PC-3 (cell line): ENCODE measurements around the gene WSCD2. TPM values are rescaled to one million over a fixed set of nuclear protein-coding genes. Genes with fewer than 3 reads are reported as not detected.

ENCODE experiments used
- ATAC-seq: fragments of 200-7000 bp; cut with Tn5 transposase; 2 replicates; pipeline ENCODE4 v1.9.1; 2020; ENCODE audit warnings: mild to moderate bottlenecking, moderate library complexity
- BruUV-seq: library from RNA; stranded (reverse); fragments of 400-500 nt; replicated peaks from 2 replicates; lab custom pipeline; 2021; lab: Mats Ljungman, UMichigan
- CTCF ChIA-PET: fragments of 300-600 bp; sonication (Branson Sonifier 250); formaldehyde crosslinking; loops from one replicate; lab custom pipeline; 2022; ENCODE audit warnings: antibody characterized with exemption; lab: Charles Lee
- POLR2A ChIA-PET: fragments of 300-600 bp; sonication (Branson Sonifier 250); formaldehyde crosslinking; loops from one replicate; lab custom pipeline; 2022; ENCODE audit warnings: antibody characterized with exemption; ENCODE audit not compliant: unreplicated experiment; lab: Charles Lee
- DNase-seq: peaks from one replicate; pipeline ENCODE4 v3.0.0-alpha.2; 2015
- H2AFZ ChIP-seq: fragments of 300-600 bp; sonication (generic); 2 replicates; pipeline ENCODE4 v1.6.0; 2016; ENCODE audit warnings: antibody characterized with exemption, low read length
- H3F3A ChIP-seq: fragments of 300-600 bp; sonication (generic); one replicate; pipeline ENCODE4 v1.6.0; 2017; ENCODE audit warnings: antibody characterized with exemption, low read length, control low read depth, mild to moderate bottlenecking; ENCODE audit not compliant: unreplicated experiment
- H3K27ac ChIP-seq: fragments of 300-600 bp; sonication (generic); 2 replicates; pipeline ENCODE4 v1.5.1; 2016; ENCODE audit warnings: mild to moderate bottlenecking, low read length
- H3K27me3 ChIP-seq: fragments of 300-600 bp; sonication (generic); 2 replicates; pipeline ENCODE4 v1.6.1; 2016; ENCODE audit warnings: low read length, mixed read lengths
- H3K36me3 ChIP-seq: fragments of 300-600 bp; sonication (generic); 2 replicates; pipeline ENCODE4 v1.6.1; 2016; ENCODE audit warnings: low read depth, mixed run types, low read length, mixed read lengths
- H3K4me1 ChIP-seq: fragments of 300-600 bp; sonication (generic); 2 replicates; pipeline ENCODE4 v1.5.1; 2016; ENCODE audit warnings: low read length; ENCODE audit not compliant: insufficient read depth
- H3K4me2 ChIP-seq: fragments of 300-600 bp; sonication (generic); 2 replicates; pipeline ENCODE4 v1.6.0; 2016; ENCODE audit warnings: low read length
- H3K4me3 ChIP-seq: fragments of 300-600 bp; sonication (generic); 2 replicates; pipeline ENCODE4 v1.5.1; 2016; ENCODE audit warnings: mild to moderate bottlenecking, low read length, mixed read lengths
- H3K79me2 ChIP-seq: fragments of 300-600 bp; sonication (generic); 2 replicates; pipeline ENCODE4 v1.6.1; 2017; ENCODE audit warnings: low read length, mixed read lengths
- H3K9ac ChIP-seq: fragments of 300-600 bp; sonication (generic); 2 replicates; pipeline ENCODE4 v1.6.0; 2016; ENCODE audit warnings: mild to moderate bottlenecking, low read length
- H3K9me2 ChIP-seq: fragments of 300-600 bp; sonication (generic); replicated peaks from 2 replicates; pipeline ENCODE4 v1.6.1; 2016; ENCODE audit warnings: mixed run types, low read length, mixed read lengths
- H3K9me3 ChIP-seq: fragments of 300-600 bp; sonication (generic); 2 replicates; pipeline ENCODE4 v1.6.1; 2016; ENCODE audit warnings: low read length, mixed read lengths
- H4K20me1 ChIP-seq: fragments of 300-600 bp; sonication (generic); 2 replicates; pipeline ENCODE4 v1.6.1; 2016; ENCODE audit warnings: low read length, mixed read lengths
- EZH2 ChIP-seq: fragments of 300-600 bp; sonication (generic); IDR thresholded peaks from one replicate; pipeline ENCODE4 v1.6.1; 2017; ENCODE audit warnings: antibody characterized with exemption, mild to moderate bottlenecking, low read length; ENCODE audit not compliant: unreplicated experiment
- EZH2phosphoT487 ChIP-seq: fragments of 300-600 bp; sonication (generic); IDR thresholded peaks from 2 replicates; pipeline ENCODE4 v1.6.1; 2018; ENCODE audit warnings: mild to moderate bottlenecking, antibody characterized with exemption, low read length, borderline replicate concordance
- intact Hi-C: fragments of 100-400 bp; cut with micrococcal nuclease; formaldehyde crosslinking; loops from 2 replicates; pipeline ENCODE4 v1.9.0; 2023
- total RNA-seq: library from RNA; depleted of rRNA; stranded (reverse); fragments of >200 nt; gene quantifications from 2 replicates; pipeline ENCODE4 v1.2.3, GENCODE V29; 2014
- TF ChIP-seq, protein P1 (sequence below): fragments of 300-600 bp; sonication (generic); conservative IDR thresholded peaks from 2 replicates; pipeline ENCODE4 v1.5.1; 2017; ENCODE audit warnings: antibody characterized with exemption, low read depth, mild to moderate bottlenecking, low read length

The WSCD2 gene
- total RNA-seq, 1 experiment from 2014 or later, result not detected

DNA sequence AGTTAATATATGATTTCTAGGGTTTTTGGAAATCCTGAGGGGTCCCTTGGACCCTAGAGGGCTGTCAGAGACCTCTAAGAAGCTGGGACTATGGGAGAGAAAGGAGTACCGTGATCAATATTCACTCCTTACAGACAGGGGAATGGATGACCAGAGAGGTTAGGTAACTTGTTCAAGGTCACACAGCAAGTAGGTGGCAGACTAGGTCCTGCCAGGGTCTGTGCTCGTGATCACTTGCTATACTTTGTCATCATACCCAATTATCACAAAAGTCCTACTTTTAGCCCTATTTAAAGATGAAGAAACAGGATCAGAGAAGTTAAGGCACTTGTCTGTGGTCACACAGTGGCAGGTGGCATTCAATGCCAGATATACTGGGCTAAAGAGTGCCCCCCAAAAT is 42.9 kb downstream of the WSCD2 start:
- Histone ChIP-seq H3K4me3 (no peak overlapping the region), H3F3A (no peaks in the 10 kb centered on the region), H3K27me3 (peaks cover 19% of the 10 kb centered on the region), H3K9me3 (no peaks in the 10 kb centered on the region), H3K36me3 (no peaks in the 10 kb centered on the region), H2AFZ (no peak overlapping the region), H3K9me2 (no peaks in the 10 kb centered on the region), H3K9ac (no peak overlapping the region), H4K20me1 (no peaks in the 10 kb centered on the region), H3K4me2 (no peak overlapping the region), H3K79me2 (no peaks in the 10 kb centered on the region), H3K4me1 (no peaks in the 10 kb centered on the region), H3K27ac (no peak overlapping the region)
- intact Hi-C loops, result no loop called here
- CTCF ChIA-PET, result no interaction called here
- ATAC-seq (no peak), DNase-seq (no peak)
- TF ChIP-seq EZH2 (no peak), EZH2phosphoT487 (no peak)
- TF ChIP-seq, protein P1, sequence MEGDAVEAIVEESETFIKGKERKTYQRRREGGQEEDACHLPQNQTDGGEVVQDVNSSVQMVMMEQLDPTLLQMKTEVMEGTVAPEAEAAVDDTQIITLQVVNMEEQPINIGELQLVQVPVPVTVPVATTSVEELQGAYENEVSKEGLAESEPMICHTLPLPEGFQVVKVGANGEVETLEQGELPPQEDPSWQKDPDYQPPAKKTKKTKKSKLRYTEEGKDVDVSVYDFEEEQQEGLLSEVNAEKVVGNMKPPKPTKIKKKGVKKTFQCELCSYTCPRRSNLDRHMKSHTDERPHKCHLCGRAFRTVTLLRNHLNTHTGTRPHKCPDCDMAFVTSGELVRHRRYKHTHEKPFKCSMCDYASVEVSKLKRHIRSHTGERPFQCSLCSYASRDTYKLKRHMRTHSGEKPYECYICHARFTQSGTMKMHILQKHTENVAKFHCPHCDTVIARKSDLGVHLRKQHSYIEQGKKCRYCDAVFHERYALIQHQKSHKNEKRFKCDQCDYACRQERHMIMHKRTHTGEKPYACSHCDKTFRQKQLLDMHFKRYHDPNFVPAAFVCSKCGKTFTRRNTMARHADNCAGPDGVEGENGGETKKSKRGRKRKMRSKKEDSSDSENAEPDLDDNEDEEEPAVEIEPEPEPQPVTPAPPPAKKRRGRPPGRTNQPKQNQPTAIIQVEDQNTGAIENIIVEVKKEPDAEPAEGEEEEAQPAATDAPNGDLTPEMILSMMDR, result no peak
- POLR2A ChIA-PET, result no interaction called here
- BruUV-seq, result no TSS peak

DNA sequence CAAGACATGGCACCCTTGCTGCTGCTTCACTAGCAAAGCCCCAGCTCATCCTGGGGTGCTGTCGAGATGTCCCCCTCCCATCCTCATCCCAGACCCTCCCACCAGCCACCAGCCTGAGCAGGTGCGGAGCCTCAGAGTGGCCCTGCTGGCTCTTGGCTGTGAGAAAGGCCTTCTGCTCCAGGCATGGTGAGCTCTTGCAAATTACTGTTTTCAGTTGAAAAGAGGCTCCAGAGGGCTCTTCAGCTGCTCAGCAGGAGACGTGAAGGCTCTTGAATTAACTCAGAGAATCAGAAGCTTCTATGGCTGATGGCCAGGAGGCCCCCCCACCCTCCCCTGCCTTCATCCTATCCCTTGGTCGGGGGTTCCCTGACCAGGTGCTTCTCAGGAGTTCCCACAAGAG is 44.1 kb downstream of the WSCD2 start:
- CTCF ChIA-PET, result no interaction called here
- no peaks in the 10 kb centered on the region for H4K20me1 ChIP-seq
- peaks cover 19% of the 10 kb centered on the region for H3K27me3 ChIP-seq
- TF ChIP-seq EZH2 (no peak), EZH2phosphoT487 (no peak)
- TF ChIP-seq, protein P1, result no peak
- no peaks in the 10 kb centered on the region for H3K9me2 ChIP-seq
- H3K4me3 ChIP-seq, result no peak overlapping the region
- intact Hi-C loops, result no loop called here
- no peaks in the 10 kb centered on the region for H3K79me2 ChIP-seq
- no peak overlapping the region for H3K9ac ChIP-seq
- no peak for DNase-seq
- no peaks in the 10 kb centered on the region for H3K36me3 ChIP-seq
- no peak overlapping the region for H2AFZ ChIP-seq
- no peak overlapping the region for H3K4me2 ChIP-seq
- no peak overlapping the region for H3K27ac ChIP-seq
- no peaks in the 10 kb centered on the region for H3K9me3 ChIP-seq
- H3K4me1 ChIP-seq, result no peaks in the 10 kb centered on the region
- no peaks in the 10 kb centered on the region for H3F3A ChIP-seq
- ATAC-seq, result no peak
- no TSS peak for BruUV-seq
- POLR2A ChIA-PET, result no interaction called here

DNA sequence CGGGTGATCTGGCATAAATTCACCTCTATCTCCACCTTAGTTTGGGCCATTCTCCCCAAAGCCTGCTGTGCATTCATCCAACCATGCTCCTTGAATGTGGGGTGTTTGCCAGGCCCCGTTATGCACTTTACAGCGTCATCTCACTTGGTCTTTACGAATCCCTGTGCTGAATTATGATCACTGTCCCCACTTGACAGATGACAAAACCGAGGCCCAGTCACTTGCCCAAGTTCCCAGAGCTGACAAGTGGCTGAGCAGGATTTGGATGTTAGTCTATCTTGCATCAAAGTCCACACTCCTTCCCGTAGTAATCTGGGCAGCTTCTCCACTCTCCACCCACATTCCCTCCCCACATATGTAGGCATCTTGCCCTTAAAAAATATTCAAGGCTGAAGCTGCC is 44.8 kb downstream of the WSCD2 start:
- ChIA-PET CTCF (no interaction called here), POLR2A (no interaction called here)
- no TSS peak for BruUV-seq

More for the DNA sequence above, 44.8 kb downstream of the WSCD2 start:
- Histone ChIP-seq H3K4me1 (no peaks in the 10 kb centered on the region), H3K4me3 (no peak overlapping the region), H2AFZ (no peak overlapping the region), H3K79me2 (no peaks in the 10 kb centered on the region), H3K9ac (no peak overlapping the region), H3K27ac (no peak overlapping the region), H3K9me2 (no peaks in the 10 kb centered on the region), H3K9me3 (no peaks in the 10 kb centered on the region), H4K20me1 (no peaks in the 10 kb centered on the region), H3F3A (no peaks in the 10 kb centered on the region), H3K27me3 (peaks cover 19% of the 10 kb centered on the region), H3K36me3 (no peaks in the 10 kb centered on the region), H3K4me2 (no peak overlapping the region)
- no peak for ATAC-seq
- DNase-seq, result no peak
- intact Hi-C loops, result no loop called here
- TF ChIP-seq, protein P1, result no peak
- TF ChIP-seq EZH2phosphoT487, result no peak
- TF ChIP-seq EZH2, result no peak
